Kidney epithelial cell (primary cell): Measurements from ENCODE around the gene GRK4. TPM values are rescaled to one million over a fixed set of nuclear protein-coding genes. Genes with fewer than 3 reads are reported as not detected.
"Not testable (repeated sequence)": the region's sequence is repeated elsewhere in the genome, so short reads cannot be mapped to it uniquely, and the experiment has no call there.

Source experiments
- DNase-seq: peaks from one replicate; pipeline ENCODE4 v3.0.0-alpha.2; 2010; ENCODE audit warnings: low read depth
- H3K27me3 ChIP-seq: 2 replicates; pipeline ENCODE4 v1.6.0; 2011; ENCODE audit warnings: low read length; ENCODE audit not compliant: control insufficient read depth, insufficient read depth
- H3K36me3 ChIP-seq: 2 replicates; pipeline ENCODE4 v1.5.1; 2011; ENCODE audit warnings: low read length; ENCODE audit not compliant: control insufficient read depth, insufficient read depth
- H3K4me3 ChIP-seq: 2 replicates; pipeline ENCODE4 v1.5.1; 2011; ENCODE audit warnings: low read depth, mild to moderate bottlenecking, control low read depth, low read length
- CTCF ChIP-seq: IDR thresholded peaks from 2 replicates; pipeline ENCODE4 v1.5.1; 2011; ENCODE audit warnings: mild to moderate bottlenecking, moderate library complexity, low read length, control low read depth, inconsistent platforms; ENCODE audit not compliant: insufficient read depth, poor library complexity, severe bottlenecking
- total RNA-seq: library from RNA; depleted of rRNA; stranded (reverse); fragments of >200 nt; gene quantifications from 2 replicates; pipeline ENCODE4 v1.2.3, GENCODE V29; 2015

GRK4 gene
- total RNA-seq, 1 donor from 2014 or later = 6.3 TPM

- TF ChIP-seq CTCF = no peak
- no peak for DNase-seq
- no peak overlapping the region for H3K4me3 ChIP-seq
- no peaks in the 10 kb centered on the region for H3K27me3 ChIP-seq
- H3K36me3 ChIP-seq = peaks cover 8% of the 10 kb centered on the region
Measured at GRCh38 chr4:2944091-2944482, 19.3 kb upstream of the GRK4 start.

- Histone ChIP-seq H3K27me3 (no peaks in the 10 kb centered on the region), H3K36me3 (peaks cover 6% of the 10 kb centered on the region), H3K4me3 (no peak overlapping the region)
- DNase-seq = no peak
- no peak for TF ChIP-seq CTCF
Measured at GRCh38 chr4:2944586-2945526, 18.5 kb upstream of the GRK4 start.

GRCh38 chr4:2945619-2946604 is 17.5 kb upstream of the GRK4 start:
- not testable (repeated sequence) for H3K27me3 ChIP-seq, DNase-seq, H3K36me3 ChIP-seq, H3K4me3 ChIP-seq

GRCh38 chr4:2946812-2947600 is 16.4 kb upstream of the GRK4 start:
- no peak for TF ChIP-seq CTCF
- Histone ChIP-seq H3K4me3 (no peak overlapping the region), H3K36me3 (peaks cover 2% of the 10 kb centered on the region), H3K27me3 (no peaks in the 10 kb centered on the region)
- DNase-seq = no peak

- H3K36me3 ChIP-seq = no peaks in the 10 kb centered on the region
- no peak for TF ChIP-seq CTCF
Measured at GRCh38 chr4:2947926-2948325, 15.4 kb upstream of the GRK4 start.

More at GRCh38 chr4:2947926-2948325, 15.4 kb upstream of the GRK4 start:
- no peak for DNase-seq
- no peaks in the 10 kb centered on the region for H3K27me3 ChIP-seq
- no peak overlapping the region for H3K4me3 ChIP-seq
